ELF-1 (cell line): ENCODE measurements around the gene TSC22D3.
"Not testable (repeated sequence)": the region's sequence is repeated elsewhere in the genome, so short reads cannot be mapped to it uniquely, and the experiment has no call there.

ENCODE experiments used
- DNase-seq: peaks from one replicate; pipeline ENCODE4 v3.0.0-alpha.2; 2016; ENCODE audit warnings: low read depth, low spot score

The TSC22D3 gene

GRCh38 chrX:107775734-107776511 is at the start of gene TSC22D3:
Gene TSC22D3 (minus strand): TSS chrX:107775787. CDS start chrX:107775419, 368 bp downstream.
- DNase-seq = peak; percentile 84

- no peak for DNase-seq
These were observed 47.9 kb upstream of the TSC22D3 start for GRCh38 chrX:107823456-107823855.

- no peak for DNase-seq
These were observed 47.5 kb upstream of the TSC22D3 start for GRCh38 chrX:107823042-107823441.

DNA sequence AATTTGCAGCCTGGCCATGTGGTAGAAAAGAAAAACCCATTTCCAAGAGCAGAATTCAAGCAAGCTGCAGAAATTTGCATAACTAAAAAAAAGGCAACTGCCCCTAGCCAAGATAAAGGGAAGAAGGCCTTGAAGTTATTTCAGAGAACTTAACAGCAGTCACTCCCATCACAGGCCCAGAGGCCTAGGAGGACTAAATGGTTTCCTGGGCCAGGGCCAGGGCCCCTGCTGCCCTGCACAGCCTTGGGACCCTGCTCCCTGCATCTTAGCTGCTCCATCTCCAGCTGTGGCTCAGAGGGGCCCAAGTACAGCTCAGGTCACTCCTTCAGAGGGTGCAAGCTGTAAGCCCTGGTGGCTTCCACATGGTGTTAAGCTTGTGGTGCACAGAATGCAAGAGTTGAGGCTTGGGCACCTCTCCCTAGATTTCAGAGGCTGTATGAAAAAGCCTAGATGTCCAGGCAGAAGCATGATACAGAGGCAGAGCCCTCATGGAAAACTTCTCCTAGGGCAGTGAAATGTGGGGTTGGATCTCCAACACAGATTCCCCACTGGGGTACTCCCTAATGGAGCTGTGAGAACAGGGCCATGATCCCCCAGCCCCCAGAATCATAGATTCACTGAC is 43.4 kb upstream of the TSC22D3 start:
- DNase-seq = no peak

DNA sequence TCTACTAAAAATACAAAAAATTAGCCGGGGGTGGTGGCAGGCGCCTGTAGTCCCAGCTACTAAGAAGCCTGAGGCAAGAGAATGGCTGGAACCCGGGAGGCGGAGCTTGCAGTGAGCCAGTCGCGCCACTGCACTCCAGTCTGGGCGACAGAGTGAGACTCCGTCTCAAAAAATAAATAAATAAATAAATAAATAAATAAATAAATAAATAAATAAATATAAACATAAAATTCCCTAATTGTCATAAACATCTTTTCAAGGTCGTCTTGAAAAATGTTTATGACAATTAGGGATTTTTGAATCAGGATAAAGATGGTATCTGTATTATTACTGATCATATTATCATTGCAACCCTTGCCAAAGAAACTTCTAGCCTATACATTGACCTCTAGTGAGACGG is 34.5 kb upstream of the TSC22D3 start:
- not testable (repeated sequence) for DNase-seq

- no peak for DNase-seq
These were observed 29.6 kb upstream of the TSC22D3 start for GRCh38 chrX:107805179-107805578.

- no peak for DNase-seq
These were observed 28.8 kb upstream of the TSC22D3 start for GRCh38 chrX:107804427-107804826.

DNA sequence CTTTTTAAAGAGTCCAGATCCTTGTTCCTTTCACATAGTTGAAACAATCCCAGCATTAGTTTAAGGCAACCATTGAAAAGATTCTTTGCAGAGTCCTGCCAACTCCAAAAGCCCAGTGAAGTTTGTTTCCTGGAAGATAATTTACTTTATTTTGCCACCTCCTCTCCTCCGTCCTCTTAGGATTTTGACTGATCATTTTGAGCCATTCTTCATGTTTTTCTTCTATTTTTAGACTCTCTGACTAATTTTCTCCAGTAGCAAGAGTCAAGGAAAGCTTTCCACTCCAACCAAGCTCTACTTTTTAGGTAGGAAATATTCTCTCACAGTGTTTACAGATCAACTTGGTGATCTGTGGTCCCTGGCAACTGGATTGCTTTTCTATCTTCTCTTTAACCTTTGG is 12.2 kb upstream of the TSC22D3 start:
- DNase-seq = no peak

- DNase-seq = no peak
These were observed 4.9 kb upstream of the TSC22D3 start for GRCh38 chrX:107780525-107780924.

DNA sequence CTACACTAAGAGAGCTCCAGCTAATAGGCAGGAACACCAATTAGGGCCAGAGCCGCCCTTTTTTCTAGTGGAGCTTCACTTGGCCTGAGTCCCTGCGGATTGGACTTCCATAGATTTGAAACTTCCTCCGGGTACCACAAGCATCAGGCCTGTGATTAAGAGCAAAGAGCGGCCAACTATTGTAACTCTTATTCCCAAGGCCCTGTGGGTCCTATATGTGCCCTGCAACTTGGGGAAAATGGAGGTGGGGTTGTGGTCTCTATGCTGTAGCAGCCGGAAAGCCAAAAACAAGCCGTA is 1.9 kb upstream of the TSC22D3 start, which contains the start of gene NCBP2L:
Gene NCBP2L (plus strand): TSS at position 198 of the 297 bp plus-strand sequence. CDS start 16,488 bp downstream, outside the sequence.
- DNase-seq = no peak

DNA sequence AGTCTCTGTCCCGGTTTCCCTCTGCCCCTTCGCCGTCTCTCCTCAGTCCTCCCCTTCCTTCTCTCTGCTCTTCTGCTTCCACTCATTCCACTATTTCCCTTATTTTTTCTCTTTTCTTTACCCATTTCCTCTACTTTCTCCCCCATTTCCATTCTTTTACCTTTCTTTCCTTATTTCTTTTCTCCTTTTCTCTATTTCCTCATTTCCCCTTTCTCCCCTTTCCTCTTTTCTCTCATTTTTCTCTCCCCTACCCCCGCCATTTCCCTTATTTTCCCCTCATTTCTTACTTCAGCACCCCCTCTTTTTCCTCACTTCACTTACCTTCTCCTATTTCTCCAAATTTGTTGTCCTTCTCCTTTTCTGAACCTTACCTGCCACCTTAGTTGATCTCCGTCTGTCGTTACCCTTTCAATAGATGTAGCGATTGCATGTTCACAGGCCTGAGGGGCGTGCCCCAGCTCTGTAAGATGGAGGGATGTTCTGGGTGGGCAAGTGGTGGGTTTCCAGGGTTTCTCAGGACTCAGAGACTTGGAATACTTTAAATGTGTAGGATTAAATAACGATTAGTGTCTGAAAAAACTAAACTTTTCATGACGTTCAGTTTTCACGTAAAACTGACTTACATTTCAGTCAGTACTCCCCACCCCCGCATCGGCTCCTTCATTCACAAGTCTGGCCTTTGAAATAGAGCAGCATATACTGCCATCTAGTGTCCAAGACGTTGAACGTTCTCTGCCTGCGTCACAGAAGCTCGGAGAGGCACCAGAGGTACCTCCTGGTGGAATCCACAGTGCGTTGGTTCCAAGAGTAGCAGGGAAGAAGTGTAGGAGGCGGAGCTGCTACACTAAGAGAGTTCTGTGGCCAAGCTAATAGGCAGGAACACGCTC is 1.3 kb upstream of the TSC22D3 start:
- DNase-seq = peak; percentile 94

DNA sequence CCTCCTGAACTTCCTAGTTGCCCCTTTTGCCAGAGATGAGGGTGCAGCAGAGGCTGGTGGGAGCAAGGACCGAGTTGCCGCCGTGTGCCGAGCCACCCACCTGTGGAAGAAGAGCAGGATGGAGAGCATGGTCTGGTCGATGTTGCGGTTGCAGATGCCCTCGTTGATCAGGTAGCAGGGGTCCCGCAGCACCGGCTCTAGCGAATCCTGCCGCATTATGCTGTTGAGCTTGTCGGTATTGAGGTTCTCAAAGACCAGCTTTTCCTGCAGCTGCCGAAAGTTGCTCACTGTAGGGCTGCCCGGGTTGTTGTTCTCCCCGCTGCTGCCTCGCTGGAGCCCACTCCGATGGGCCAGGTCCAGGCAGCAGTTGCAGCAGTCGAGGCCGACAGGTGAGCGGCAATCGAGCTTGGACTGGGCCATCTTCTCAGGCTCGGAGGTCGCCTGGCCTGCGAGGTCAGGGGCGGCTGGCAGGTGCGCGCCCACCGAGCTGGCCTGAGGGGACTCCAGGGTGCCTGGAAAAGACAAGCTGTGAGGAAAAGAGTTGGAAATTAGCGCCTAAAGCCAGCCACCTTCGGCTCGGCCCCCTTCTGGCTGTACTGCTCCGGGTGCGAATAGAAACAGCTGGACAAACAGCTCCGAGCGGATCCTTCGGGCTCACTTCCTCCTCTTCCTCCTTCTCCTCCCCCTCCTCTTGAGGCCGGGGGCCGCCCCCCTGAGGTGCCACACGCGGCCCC is 420 bp downstream of the TSC22D3 start:
- no peak for DNase-seq

DNA sequence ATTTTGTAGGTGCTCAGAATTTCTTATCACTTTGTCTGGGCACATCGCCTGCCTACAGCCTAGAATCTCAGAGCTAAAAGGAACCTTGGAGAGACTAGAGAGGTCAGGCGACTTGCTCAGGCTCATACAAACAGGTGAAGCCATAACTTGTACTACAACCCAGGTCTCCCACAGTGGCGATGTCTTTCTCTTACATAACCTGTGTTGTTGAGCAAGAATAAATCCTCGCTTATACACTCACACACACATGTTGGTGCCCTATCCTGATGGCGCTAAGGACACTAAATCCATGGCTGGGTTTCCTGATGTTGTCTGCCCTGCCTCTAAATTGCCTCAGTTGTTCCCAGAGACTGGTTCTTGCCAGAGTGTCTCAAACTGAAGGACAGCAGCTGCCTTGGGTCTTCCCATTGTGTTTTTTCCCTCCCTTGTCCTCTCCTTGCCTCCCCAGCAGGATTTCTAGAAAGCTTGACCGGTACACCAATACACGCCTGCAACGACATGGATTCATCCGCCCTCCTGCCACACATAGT is 1.6 kb downstream of the TSC22D3 start:
- DNase-seq = no peak

GRCh38 chrX:107773206-107773605 is 2.4 kb downstream of the TSC22D3 start:
- peak; percentile 68 for DNase-seq

GRCh38 chrX:107769581-107770317 is 5.8 kb downstream of the TSC22D3 start:
- DNase-seq = no peak

DNA sequence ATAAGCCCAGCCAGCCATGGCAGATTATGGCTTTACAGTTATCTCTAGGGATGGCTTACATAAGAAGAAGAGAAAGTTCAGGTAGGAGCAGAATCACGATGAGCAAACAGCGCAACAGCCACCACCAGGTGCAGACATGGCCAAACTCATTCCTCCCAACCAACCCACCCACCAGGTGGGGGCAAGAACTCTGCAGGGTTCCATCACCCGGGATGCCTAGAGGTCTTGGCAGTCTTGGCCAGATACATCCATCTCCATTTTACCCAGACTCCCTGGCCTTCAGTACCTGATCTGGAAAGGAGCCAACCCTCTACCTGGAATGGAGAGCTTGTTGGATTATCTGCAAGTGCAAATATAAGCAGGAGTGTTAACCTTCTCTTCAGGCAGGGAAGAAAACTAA is 7.5 kb downstream of the TSC22D3 start:
- DNase-seq = no peak

DNA sequence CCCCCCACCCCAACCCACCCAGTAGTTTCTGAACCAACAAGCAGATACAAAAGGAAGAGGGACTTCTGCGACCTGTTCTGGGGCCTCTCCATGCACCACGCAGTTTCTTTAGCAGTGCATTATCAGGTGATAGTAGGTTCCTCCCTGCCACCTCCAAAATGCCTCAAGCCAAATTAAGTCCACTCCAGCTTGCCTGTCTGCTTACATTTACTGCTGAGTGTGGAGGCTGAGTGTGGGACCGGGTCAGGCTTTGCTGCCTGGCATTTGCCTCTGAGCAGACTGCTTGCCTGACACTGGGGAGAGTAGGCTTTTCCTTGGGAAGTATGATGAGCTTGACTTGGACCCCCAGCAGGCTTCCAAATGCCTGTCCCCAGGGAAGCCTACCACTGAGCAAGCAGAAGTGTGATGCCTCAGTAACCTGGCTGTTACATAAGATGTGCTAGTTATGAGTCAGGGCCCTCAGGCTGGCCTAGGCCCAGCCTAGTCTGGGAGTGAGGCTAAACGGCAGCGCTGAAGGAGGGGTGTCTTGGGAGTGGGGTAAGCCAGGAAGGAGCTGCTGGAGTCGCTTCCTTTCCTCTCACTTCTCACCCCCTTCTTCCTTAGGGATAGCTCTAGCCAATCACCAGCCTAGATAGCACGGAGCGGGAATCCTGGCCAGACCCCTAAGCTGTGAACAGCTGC is 9.0 kb downstream of the TSC22D3 start:
- DNase-seq = peak; percentile 56

DNA sequence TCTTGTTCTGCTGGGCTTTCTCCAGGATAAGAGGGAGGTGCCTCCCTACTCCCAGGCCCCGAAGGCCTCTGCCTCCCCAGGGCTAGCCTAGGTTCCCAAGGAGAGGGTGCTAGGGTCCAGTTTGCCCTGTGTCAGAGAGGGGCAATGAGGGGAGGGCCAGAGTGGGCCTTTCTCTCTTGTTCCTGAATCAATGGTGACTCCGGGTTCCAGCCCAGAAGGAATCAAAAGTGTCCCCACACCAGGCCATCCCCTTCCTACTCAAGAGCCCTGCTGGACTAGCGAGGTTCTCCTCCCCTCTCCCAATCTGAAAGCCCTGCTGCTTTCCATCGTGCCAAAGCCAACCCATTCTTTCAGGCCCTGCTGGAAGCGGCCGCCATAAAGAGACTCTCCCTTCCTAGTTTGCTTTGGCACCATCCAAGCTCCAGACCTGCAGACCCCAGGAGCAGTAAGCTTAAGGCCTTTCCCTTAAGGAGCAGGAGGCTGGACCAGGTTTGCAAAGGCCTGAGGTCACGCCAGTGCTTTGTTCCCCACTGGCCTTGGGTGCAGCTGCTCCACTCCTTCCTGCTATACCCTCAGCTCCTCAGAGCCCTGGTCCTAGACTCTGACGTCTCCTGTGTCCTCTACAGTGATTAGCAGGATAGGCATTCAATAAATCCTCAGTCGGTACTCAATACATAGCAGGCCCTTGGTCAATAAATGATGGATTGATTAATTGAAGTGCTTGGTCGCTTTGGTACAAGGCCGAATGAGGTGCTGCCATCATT is 10.6 kb downstream of the TSC22D3 start:
- no peak for DNase-seq

DNA sequence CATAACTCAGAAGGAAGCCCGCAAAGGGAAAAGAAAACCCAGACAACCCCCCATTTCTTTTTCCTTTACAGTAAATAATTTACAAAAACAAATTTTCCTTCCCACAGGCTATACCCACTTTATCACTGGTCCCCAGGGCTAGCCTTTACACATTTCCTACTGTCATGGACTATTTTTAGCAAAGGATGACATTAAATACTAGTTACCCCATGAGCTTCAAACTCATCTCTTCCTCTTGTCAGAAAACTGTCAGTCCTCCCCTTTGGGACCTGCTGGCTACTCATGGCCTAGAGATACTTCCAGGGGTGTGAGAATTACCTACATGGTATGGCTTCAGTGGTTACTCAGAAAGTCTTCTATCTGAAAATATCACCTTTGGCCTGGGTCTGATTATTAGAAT is 11.9 kb downstream of the TSC22D3 start:
- DNase-seq = no peak
